HG03460 (cell line): Measurements from ENCODE around the gene MEIS1.

ENCODE experiments used
- ATAC-seq: cut with Tn5 transposase; IDR thresholded peaks from one replicate; pipeline ENCODE4 v1.9.1; 2021; ENCODE audit not compliant: unreplicated experiment

The MEIS1 gene

GRCh38 chr2:66443979-66444861 lies 9.3 kb downstream of the MEIS1 start:
- no peak for ATAC-seq

DNA sequence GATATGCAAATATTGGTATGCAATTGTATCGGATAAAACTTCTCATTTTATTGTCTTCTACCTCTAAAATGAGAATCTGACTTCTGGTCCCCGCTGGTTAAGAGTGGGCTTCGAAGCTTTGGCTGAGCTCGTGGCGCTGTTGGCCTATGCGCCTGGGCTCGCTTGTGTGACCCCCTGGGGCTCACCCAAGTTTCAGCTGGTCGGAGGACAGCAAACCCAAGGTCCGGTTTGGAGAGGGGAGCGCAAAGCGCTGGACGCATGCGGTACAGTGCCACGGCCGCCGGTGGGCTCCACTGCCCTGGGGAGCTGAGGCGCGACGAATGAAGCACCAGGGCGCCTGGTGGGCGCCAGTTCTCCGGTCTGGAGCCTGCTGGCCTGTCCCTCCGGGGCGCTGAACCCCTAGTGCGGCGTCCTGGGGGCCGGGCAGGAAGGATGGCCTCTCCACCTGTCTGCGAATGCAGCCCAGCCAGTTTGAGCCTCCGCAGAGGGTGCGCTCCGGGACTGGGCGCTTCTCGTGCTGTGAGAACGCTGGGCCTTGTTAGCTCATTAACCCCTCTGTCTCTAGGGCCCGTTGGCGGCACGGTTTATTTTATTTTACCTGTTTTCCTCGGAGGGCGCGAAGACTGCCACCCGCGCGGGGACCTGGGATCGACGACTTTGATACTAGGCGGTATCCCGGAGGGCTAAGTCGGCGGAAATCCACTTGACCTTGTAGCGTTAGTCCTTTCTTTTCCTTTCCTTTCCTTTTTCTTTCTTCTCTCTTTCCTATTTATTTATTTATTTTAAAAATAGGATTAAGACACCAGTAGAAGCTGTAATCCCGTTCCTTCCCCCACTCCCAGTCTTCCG lies 10.4 kb downstream of the MEIS1 start:
- ATAC-seq = no peak

DNA sequence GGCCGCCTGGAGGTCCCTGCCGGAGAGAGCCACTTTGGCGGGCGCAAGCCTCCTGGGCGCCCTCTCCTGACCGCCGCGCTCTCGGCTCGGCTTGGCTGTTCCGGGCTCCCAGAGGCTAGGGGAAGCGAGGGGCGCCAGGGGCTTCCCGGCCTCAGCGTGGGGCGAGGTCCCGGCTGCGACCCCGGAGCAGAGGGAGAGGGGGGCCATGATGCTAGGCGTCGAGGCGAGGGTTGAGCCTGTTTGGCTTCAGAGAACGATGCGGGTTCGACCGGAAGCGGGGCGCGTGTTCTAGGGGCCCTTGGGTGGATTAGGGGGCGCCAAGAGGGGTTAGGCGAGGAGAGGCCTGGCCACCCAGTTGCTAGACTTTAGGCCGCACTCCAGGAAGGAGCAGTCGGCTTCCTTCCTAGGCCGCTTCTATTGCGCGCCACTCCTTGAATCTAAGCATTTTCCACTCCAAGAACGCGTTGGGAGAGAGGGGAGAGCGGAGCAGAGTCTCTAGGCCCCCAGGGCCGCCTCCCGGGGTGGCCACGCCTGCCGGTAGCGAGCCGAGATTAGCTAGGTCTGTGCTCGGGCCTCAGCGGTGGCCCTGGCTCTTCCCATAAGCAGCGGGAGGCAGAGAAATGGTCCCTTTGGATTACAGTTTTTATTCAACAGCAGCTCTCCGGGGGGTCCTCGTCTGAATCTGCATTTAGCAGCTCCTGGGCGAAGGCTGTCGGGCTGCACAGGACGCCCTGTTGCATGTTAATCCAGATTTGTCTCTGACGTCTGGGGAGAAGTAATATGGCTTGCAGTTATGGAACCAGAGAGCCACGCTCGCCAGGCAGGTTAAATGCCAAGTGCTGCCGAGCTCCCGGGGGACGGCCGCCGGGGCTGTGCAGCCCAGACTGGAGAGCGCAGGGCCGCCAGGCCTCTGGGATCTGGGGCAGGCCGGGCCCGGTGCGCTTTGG lies 11.3 kb downstream of the MEIS1 start:
- no peak for ATAC-seq

DNA sequence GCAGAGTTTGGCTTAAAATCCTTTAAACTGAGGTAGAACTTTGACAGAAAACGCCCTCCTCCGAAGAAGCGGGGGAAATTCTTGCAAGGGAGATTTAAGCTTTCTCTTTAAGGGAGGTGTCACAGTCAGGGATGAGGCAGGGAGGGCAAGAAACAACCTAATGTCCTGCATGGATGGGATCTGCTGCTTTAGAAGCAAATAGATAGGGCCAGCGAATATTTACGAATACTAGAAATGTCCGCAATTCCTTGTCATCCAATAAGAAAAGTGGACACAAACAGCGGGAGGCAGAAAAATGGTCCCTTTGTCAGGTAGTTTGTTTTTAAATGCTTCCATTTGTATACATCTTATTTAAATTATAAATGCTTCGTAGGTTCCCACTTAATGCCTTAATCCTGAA lies 12.0 kb downstream of the MEIS1 start:
- no peak for ATAC-seq

DNA sequence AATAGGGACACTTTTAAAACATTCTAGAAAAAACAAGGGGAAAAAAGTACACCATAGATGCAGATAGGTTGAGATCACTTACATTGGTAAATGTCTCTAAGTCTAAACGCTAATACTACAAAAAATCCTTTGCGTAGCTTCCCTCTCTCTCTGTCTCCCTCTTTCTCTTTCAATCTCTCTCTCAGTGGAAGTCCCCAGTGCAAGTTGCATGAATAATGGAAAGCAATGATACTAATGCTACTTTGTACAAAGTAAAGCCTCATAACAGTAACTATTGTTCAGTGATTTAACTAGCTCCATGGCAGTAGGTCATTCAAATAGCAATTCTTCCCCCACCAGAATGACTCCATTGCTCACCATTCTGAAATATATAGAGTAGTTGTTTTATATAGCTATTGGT lies 12.8 kb downstream of the MEIS1 start:
- ATAC-seq = no peak

- ATAC-seq = no peak
Measured at GRCh38 chr2:66448136-66448991, 13.4 kb downstream of the MEIS1 start.

DNA sequence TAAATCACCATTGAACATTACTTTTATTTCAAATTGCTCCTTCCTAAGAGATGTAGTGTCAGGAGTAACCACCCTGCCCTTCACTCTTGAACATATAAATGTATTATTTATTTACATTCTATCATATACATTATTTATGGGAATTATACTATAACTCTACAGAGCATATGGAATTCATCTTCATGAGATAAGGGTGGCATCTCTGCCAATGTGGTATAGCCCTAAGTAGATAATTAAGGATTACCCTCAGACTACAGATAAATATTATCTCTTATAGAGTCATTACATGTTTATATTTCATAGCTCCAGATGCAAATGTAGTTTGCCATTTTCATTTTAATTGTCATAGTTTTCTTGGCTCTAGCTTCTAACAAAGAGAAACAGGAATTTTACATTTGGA lies 17.3 kb downstream of the MEIS1 start:
- ATAC-seq = no peak

- ATAC-seq = no peak
Measured at GRCh38 chr2:66452917-66453316, 18.0 kb downstream of the MEIS1 start.

DNA sequence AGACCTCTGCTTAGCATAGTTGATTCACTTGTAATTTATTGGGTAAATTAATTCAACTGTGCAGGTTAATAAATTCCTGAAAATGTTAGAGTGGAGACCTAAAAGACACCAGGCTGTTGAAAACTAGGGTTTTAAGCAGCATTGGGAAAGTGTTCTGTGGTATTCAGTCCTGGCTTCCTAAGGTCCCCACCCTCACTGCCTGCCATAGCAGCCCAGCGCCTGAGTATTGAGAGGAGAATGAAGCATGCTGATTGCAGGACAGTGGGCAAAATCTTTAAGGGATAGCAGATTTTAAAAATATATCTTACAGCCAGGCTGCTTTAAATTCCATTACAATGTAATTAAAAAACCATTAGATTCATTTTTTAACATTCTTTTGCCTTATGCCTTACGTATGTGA lies 20.6 kb downstream of the MEIS1 start:
- no peak for ATAC-seq

DNA sequence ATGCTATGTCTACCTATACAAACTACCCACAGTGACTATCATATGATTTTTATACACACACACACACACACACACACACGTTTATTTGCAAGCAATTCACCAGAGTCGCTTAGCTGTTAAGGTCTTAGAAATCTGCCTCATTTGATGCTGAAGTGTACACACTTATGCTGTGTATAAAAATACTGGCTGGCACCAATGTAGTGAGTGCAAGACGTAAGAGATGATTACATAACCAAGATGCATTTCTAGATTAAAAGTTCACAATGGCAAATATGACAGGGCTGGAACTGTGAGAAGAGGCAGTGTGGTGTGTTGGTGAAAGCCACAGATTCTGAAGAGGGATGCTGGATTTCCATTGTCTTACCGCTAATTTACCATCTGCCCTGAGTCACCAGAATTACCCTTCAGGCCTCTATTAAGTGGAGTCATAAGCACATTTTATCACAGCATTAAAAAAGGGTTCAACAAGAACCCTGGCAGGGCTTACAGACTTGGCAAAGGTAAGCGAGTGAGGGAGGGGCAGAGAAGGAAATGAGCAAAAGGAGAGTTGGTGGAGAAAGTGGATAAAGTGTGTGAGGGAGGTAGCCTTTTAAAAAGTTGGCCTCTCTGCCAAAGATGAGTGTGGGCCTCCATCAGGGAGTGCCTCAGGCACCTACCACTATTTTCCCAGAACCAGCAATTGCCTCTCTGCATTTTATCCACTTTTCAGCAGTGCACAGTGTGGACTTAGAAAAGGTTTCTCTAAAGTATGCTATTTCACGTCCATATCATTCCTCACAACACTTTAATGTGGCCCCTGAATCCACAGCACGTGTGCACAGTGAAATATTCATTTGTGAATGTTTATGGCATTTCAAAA lies 21.5 kb downstream of the MEIS1 start:
- ATAC-seq = no peak

DNA sequence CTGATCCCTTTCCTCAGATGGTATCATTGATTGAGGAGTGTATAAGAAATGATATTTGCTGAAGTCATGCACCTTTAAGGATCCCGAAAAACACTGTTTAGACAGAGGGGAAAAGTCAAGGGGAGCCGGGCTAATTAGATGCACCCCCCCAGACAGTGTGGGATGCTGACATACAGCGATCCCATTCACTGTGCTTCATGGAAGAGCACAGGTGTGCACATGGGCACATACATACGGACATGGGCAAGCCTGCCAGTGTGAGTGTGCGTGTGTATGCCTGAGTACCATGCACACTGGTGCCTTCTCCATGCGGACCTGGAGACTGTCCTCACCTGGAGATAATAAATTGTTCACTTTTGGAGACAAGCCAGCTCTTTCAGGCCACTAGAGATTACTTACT lies 22.6 kb downstream of the MEIS1 start:
- ATAC-seq = no peak

DNA sequence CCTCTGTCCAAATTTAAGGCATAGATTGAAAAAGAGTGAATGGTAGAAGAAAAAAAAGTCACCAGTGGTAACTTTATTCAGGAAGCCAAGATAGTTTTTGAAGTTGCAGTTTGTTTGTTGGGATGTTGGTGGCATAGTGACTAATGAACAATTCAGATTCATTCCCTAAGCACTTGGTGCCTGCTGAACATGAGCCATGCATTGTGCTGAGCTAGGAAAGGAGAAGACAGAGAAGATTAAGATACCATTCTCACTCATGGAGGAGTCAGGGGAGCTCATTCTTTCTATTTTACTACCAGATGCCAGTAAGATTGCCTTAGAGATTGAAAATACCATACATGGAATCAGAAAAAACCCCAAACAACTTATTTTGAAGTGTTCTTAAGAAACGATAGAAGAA lies 25.1 kb downstream of the MEIS1 start:
- no peak for ATAC-seq

GRCh38 chr2:66461001-66461663 lies 26.2 kb downstream of the MEIS1 start:
- ATAC-seq = no peak

DNA sequence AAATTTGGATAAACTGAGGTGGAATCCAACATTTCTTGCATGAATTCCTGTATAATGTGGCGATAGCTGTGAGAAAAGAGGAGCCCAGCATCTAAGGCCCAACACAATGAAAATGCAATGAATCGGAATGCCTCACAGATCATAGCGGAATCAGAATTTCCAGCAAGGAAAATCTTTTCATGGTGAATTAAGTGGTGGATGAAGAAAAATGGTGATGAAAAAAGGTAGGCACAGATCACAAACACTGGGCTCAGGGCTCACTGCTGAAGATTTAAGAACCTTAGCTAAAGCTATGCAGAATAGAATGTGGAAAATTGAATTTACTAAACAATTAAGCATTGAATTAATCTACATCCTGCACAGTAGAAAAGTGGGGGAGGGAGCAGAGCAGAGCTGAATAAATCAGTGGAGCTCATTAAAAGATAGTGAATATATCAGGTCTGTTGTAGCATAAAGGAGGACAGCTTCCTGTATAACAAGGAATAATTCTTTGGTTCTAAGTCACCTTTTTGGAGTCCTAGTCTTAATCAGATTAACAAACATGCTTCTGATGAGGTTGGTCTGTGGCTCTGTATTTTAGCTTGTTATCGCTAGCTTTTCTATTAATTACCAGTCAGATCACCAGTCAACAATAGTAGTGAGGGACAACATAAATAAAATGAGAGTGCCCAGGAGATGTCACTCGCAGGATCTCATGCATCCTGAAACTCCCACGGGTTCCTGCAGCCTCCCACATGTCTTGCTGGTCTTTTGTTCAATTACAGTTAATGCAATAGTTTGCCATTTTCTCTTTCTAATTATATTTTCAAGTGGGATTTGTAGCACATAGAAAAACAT lies 27.0 kb downstream of the MEIS1 start:
- ATAC-seq = no peak

DNA sequence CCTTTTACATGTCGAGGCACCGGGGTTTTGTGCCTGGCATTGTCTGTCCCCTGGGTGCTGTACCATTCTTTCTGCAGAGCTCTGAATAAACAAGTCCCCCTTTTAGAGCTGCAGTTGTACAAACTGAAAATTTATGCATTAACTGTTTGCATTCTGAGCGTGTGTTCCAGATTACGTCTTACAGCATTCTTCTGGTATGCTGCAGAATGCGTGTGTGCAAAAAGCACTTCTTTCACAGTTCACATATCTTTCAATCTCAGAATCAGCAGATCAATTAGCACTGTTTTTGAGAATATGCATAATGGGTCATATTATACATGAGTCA lies 27.5 kb downstream of the MEIS1 start:
- ATAC-seq = no peak

GRCh38 chr2:66463206-66463755 lies 28.4 kb downstream of the MEIS1 start:
- no peak for ATAC-seq

DNA sequence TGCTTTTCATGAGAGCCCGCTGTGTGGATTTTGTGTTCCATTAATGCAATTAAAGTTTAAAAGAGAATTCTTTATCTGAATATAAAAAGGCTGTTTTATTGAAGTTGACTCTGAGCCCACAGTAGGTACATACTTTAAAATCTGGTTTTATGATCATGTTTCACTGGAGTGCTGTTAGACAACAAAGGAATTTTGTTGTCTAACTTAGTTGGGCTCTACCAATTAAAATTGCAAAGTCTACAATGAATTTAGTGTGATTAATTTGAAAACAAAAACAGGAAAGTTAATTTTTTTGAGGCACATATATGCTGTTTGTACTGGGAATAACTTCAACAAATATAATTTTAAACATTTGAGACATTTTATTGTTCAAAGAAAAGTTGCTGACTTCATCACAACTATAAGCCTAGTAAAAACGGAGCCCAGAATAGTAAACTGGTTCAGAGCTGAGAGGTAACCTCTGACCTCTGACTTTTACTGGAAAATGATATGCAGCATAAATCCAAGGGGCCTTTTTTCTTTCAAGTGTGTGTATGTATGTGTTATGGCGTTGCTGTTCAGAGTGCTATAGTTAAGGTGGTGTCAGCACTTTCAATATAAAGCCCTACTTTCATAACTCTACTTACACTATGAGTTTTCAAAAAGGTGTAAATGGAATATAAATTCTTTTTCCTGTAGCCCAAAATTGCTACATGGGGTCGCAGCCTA lies 30.2 kb downstream of the MEIS1 start:
- no peak for ATAC-seq
